ENCODE measurements around the gene MYO6.

- no peak for TF ChIP-seq CTCF (conservative IDR thresholded peaks at IDR 0.05; ENCODE audit: low read length)
- no peak for TF ChIP-seq EZH2phosphoT487 (IDR thresholded peaks at IDR 0.05; ENCODE audit: borderline replicate concordance, low read depth, low read length)
Observed at GRCh38 chr6:75952128-75952527, 203.1 kb downstream of the MYO6 start.

Measured in OCI-LY7 (cell line).